22Rv1 (cell line): ENCODE data around the gene GJD3.

Experiments used
- ZFX ChIP-seq: fragments of 450-650 bp; IDR thresholded peaks from 2 replicates; pipeline ENCODE4 v1.6.1; 2017; ENCODE audit warnings: antibody characterized with exemption, borderline replicate concordance
- TF ChIP-seq, protein P1 (sequence below): fragments of 450-650 bp; IDR thresholded peaks from 2 replicates; pipeline ENCODE4 v1.5.1; 2017; ENCODE audit warnings: mild to moderate bottlenecking

DNA sequence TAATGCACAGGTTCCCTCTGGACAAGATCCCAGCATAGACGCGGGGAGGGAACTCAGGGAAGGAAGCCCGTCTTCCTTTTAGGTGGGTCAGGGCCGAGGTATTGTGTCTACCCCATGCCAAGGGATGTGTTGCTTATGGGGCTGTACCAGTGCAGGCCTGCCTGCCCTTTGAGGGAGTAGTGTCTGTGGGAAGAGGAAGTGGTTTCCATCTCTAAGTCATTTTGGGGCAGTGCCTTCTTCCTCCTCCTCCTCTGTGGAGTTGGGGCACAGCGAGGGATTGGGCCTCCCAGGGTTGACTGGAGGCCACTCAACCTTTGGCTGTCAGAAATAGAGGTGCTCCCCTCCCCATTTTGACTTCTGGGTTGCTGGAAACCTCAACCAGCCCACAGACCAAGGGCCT, 26.5 kb downstream of the GJD3 start:
- TF ChIP-seq, protein P1, sequence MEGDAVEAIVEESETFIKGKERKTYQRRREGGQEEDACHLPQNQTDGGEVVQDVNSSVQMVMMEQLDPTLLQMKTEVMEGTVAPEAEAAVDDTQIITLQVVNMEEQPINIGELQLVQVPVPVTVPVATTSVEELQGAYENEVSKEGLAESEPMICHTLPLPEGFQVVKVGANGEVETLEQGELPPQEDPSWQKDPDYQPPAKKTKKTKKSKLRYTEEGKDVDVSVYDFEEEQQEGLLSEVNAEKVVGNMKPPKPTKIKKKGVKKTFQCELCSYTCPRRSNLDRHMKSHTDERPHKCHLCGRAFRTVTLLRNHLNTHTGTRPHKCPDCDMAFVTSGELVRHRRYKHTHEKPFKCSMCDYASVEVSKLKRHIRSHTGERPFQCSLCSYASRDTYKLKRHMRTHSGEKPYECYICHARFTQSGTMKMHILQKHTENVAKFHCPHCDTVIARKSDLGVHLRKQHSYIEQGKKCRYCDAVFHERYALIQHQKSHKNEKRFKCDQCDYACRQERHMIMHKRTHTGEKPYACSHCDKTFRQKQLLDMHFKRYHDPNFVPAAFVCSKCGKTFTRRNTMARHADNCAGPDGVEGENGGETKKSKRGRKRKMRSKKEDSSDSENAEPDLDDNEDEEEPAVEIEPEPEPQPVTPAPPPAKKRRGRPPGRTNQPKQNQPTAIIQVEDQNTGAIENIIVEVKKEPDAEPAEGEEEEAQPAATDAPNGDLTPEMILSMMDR = no peak
- TF ChIP-seq ZFX = no peak
